Duodenal mucosa (tissue), 2 donors: ENCODE data around the gene BLOC1S1.

ENCODE experiments used
- H3K27ac ChIP-seq: one replicate; pipeline ENCODE4 v1.7.0; 2013; ENCODE audit warnings: low read depth, low read length
- H3K27me3 ChIP-seq, 2 donors: one replicate each; pipeline ENCODE4 v1.7.0; 2013; ENCODE audit warnings: low read length in 2 of 2, control low read depth in 1 of 2; ENCODE audit not compliant: insufficient read depth in 2 of 2, control insufficient read depth in 1 of 2
- H3K36me3 ChIP-seq, 2 donors: one replicate each; pipeline ENCODE4 v1.7.0; 2013; ENCODE audit warnings: low read length in 2 of 2, control low read depth in 1 of 2; ENCODE audit not compliant: insufficient read depth in 2 of 2, control insufficient read depth in 1 of 2
- H3K4me1 ChIP-seq, 2 donors: one replicate each; pipeline ENCODE4 v1.7.0; 2013; ENCODE audit warnings: low read length in 2 of 2, control low read depth in 1 of 2; ENCODE audit not compliant: insufficient read depth in 2 of 2, control insufficient read depth in 1 of 2
- H3K4me3 ChIP-seq, 2 donors: one replicate each; pipeline ENCODE4 v1.7.0; 2013; ENCODE audit warnings: low read length in 2 of 2, low read depth in 1 of 2
- H3K9ac ChIP-seq, 2 donors: one replicate each; pipeline ENCODE4 v1.7.0; 2013; ENCODE audit warnings: low read length in 2 of 2, low read depth in 1 of 2
- H3K9me3 ChIP-seq, 2 donors: one replicate each; pipeline ENCODE4 v1.7.0; 2013; ENCODE audit warnings: low read length in 2 of 2, control low read depth in 1 of 2; ENCODE audit not compliant: control insufficient read depth in 1 of 2

BLOC1S1 gene

GRCh38 chr12:55736076-55736475 is 20.2 kb downstream of the BLOC1S1 start:
- Histone ChIP-seq H3K4me3 (no peak overlapping the region), H3K36me3 (no peaks in the 10 kb centered on the region), H3K27ac (no peak overlapping the region), H3K9me3 (no peaks in the 10 kb centered on the region), H3K4me1 (peaks cover 10 to 15% of the 10 kb centered on the region in 2 donors), H3K27me3 (no peaks in the 10 kb centered on the region), H3K9ac (no peak overlapping the region)

- Histone ChIP-seq H3K9ac (no peak overlapping the region), H3K27ac (no peak overlapping the region), H3K4me1 (peaks cover 10 to 15% of the 10 kb centered on the region in 2 donors), H3K9me3 (no peaks in the 10 kb centered on the region), H3K36me3 (no peaks in the 10 kb centered on the region), H3K27me3 (peaks cover 0 to 4% of the 10 kb centered on the region in 2 donors), H3K4me3 (no peak overlapping the region)
Observed at GRCh38 chr12:55736780-55737580, 21.1 kb downstream of the BLOC1S1 start.

- no peaks in the 10 kb centered on the region for H3K9me3 ChIP-seq
- H3K36me3 ChIP-seq = no peaks in the 10 kb centered on the region
- H3K4me1 ChIP-seq = peaks cover 10 to 15% of the 10 kb centered on the region in 2 donors
- H3K9ac ChIP-seq = peak overlapping the region; percentile 4 to 61
- H3K27me3 ChIP-seq = peaks cover 0 to 5% of the 10 kb centered on the region in 2 donors
- peak overlapping the region in 1 of 2 donors; percentile 66 for H3K4me3 ChIP-seq
- H3K27ac ChIP-seq = no peak overlapping the region
Observed at GRCh38 chr12:55737581-55738122, 21.8 kb downstream of the BLOC1S1 start.

GRCh38 chr12:55738123-55739024 is 22.5 kb downstream of the BLOC1S1 start:
- Histone ChIP-seq H3K4me1 (peaks cover 10 to 15% of the 10 kb centered on the region in 2 donors), H3K4me3 (peak overlapping the region; percentile 66 to 67), H3K9ac (peak overlapping the region; percentile 4 to 61)

GRCh38 chr12:55739025-55739378 is 23.2 kb downstream of the BLOC1S1 start:
- Histone ChIP-seq H3K9ac (peak overlapping the region in 1 of 2 donors; percentile 4), H3K36me3 (no peaks in the 10 kb centered on the region), H3K4me3 (peak overlapping the region in 1 of 2 donors; percentile 67), H3K27me3 (peaks cover under 1 to 6% of the 10 kb centered on the region in 2 donors), H3K9me3 (no peaks in the 10 kb centered on the region), H3K27ac (no peak overlapping the region), H3K4me1 (peaks cover 12 to 22% of the 10 kb centered on the region in 2 donors)

More at GRCh38 chr12:55738123-55739024, 22.5 kb downstream of the BLOC1S1 start:
- Histone ChIP-seq H3K9me3 (no peaks in the 10 kb centered on the region), H3K36me3 (no peaks in the 10 kb centered on the region), H3K27me3 (peaks cover 0 to 5% of the 10 kb centered on the region in 2 donors), H3K27ac (no peak overlapping the region)

- Histone ChIP-seq H3K4me3 (peak overlapping the region in 1 of 2 donors; percentile 25), H3K27ac (no peak overlapping the region), H3K4me1 (peaks cover 17 to 24% of the 10 kb centered on the region in 2 donors), H3K9ac (peak overlapping the region in 1 of 2 donors; percentile 20), H3K36me3 (no peaks in the 10 kb centered on the region), H3K9me3 (no peaks in the 10 kb centered on the region), H3K27me3 (peaks cover 3 to 12% of the 10 kb centered on the region in 2 donors)
Observed at GRCh38 chr12:55741931-55742680, 26.3 kb downstream of the BLOC1S1 start.

- Histone ChIP-seq H3K27me3 (peaks cover 3 to 12% of the 10 kb centered on the region in 2 donors), H3K4me3 (peak within 1 kb of the TSS; percentile 65 to 71), H3K4me1 (peaks cover 15 to 18% of the 10 kb centered on the region in 2 donors), H3K27ac (no peak within 1 kb of the TSS), H3K9ac (peak within 1 kb of the TSS; percentile 33 to 61), H3K36me3 (no peaks in the 10 kb centered on the region), H3K9me3 (no peaks in the 10 kb centered on the region)
Observed at GRCh38 chr12:55742719-55743405, 27.0 kb downstream of the BLOC1S1 start, which contains the start of gene GDF11. Gene GDF11 (plus strand): TSS chr12:55743122. CDS start chr12:55743317, 195 bp downstream.

- no peak overlapping the region for H3K27ac ChIP-seq
- H3K4me1 ChIP-seq = peaks cover 8 to 12% of the 10 kb centered on the region in 2 donors
- peak overlapping the region; percentile 33 to 61 for H3K9ac ChIP-seq
- H3K27me3 ChIP-seq = peaks cover 3 to 12% of the 10 kb centered on the region in 2 donors
- no peaks in the 10 kb centered on the region for H3K9me3 ChIP-seq
- H3K36me3 ChIP-seq = no peaks in the 10 kb centered on the region
- H3K4me3 ChIP-seq = peak overlapping the region; percentile 65 to 71
Observed at GRCh38 chr12:55743406-55744339, 27.8 kb downstream of the BLOC1S1 start.
